DOHH2 (cell line): ENCODE results near the gene ROR1.

Source experiments
- H3F3A ChIP-seq: fragments of 200-600 bp; sonication (generic), shearing (Covaris generic); 2 replicates; pipeline ENCODE4 v1.6.0; 2016; ENCODE audit warnings: antibody characterized with exemption, mild to moderate bottlenecking; ENCODE audit not compliant: control insufficient read depth, insufficient read depth
- H3K27ac ChIP-seq: fragments of 200-600 bp; sonication (generic); 2 replicates; pipeline ENCODE4 v1.5.1; 2014; ENCODE audit warnings: low read depth, mild to moderate bottlenecking, low read length, moderate library complexity
- H3K27me3 ChIP-seq: fragments of 200-600 bp; sonication (generic); 2 replicates; pipeline ENCODE4 v1.6.1; 2014; ENCODE audit warnings: mild to moderate bottlenecking, low read length, mixed read lengths; ENCODE audit not compliant: control insufficient read depth
- H3K36me3 ChIP-seq: fragments of 200-600 bp; sonication (generic); 2 replicates; pipeline ENCODE4 v1.6.1; 2014; ENCODE audit warnings: mild to moderate bottlenecking, low read length, moderate library complexity, mixed read lengths; ENCODE audit not compliant: control insufficient read depth
- H3K4me1 ChIP-seq: fragments of 200-600 bp; sonication (generic); 2 replicates; pipeline ENCODE4 v1.6.1; 2014; ENCODE audit warnings: mild to moderate bottlenecking, low read length, mixed read lengths; ENCODE audit not compliant: control insufficient read depth
- H3K4me2 ChIP-seq: fragments of 200-600 bp; sonication (generic); 2 replicates; pipeline ENCODE4 v1.6.0; 2014; ENCODE audit warnings: mild to moderate bottlenecking, low read length, moderate library complexity
- H3K4me3 ChIP-seq: fragments of 200-600 bp; sonication (generic); 2 replicates; pipeline ENCODE4 v1.5.1; 2014; ENCODE audit warnings: mild to moderate bottlenecking, low read length, mixed read lengths
- H3K79me2 ChIP-seq: fragments of 200-600 bp; sonication (generic); 2 replicates; pipeline ENCODE4 v1.6.1; 2014; ENCODE audit warnings: mild to moderate bottlenecking, low read length, mixed read lengths; ENCODE audit not compliant: control insufficient read depth
- H3K9me2 ChIP-seq: fragments of 200-600 bp; sonication (generic); replicated peaks from 2 replicates; pipeline ENCODE4 v1.6.1; 2014; ENCODE audit warnings: mild to moderate bottlenecking, low read length, mixed read lengths; ENCODE audit not compliant: control insufficient read depth
- H3K9me3 ChIP-seq: fragments of 200-600 bp; sonication (generic); 2 replicates; pipeline ENCODE4 v1.6.1; 2014; ENCODE audit warnings: antibody characterized with exemption, low read length, mixed read lengths; ENCODE audit not compliant: control insufficient read depth, insufficient read depth
- H4K20me1 ChIP-seq: fragments of 200-600 bp; sonication (generic); 2 replicates; pipeline ENCODE4 v1.6.0; 2014; ENCODE audit warnings: low read depth, mild to moderate bottlenecking, antibody characterized with exemption, low read length, moderate library complexity; ENCODE audit not compliant: control insufficient read depth, insufficient read depth
- CTCF ChIP-seq: fragments of 200-600 bp; sonication (generic); IDR thresholded peaks from one replicate; pipeline ENCODE4 v1.5.1; 2014; ENCODE audit warnings: antibody characterized with exemption, mild to moderate bottlenecking, low read depth, low read length; ENCODE audit not compliant: poor library complexity, severe bottlenecking
- EZH2phosphoT487 ChIP-seq: fragments of 200-600 bp; sonication (generic); IDR thresholded peaks from 2 replicates; pipeline ENCODE4 v1.6.1; 2017; ENCODE audit warnings: borderline replicate concordance, mild to moderate bottlenecking, antibody characterized with exemption, low read length, moderate library complexity, mixed read lengths

ROR1 gene

GRCh38 chr1:64062941-64063581 is 289.2 kb downstream of the ROR1 start:
- no peak overlapping the region for H3K4me3 ChIP-seq
- H3K36me3 ChIP-seq: no peaks in the 10 kb centered on the region
- no peaks in the 10 kb centered on the region; the same call in 1 of the 2 replicates for H3K27me3 ChIP-seq
- no peaks in the 10 kb centered on the region for H3K79me2 ChIP-seq
- no peak overlapping the region for H3K4me2 ChIP-seq
- H3F3A ChIP-seq: no peaks in the 10 kb centered on the region
- no peaks in the 10 kb centered on the region for H4K20me1 ChIP-seq
- H3K27ac ChIP-seq: no peak overlapping the region
- no peaks in the 10 kb centered on the region for H3K9me2 ChIP-seq
- H3K4me1 ChIP-seq: no peaks in the 10 kb centered on the region
- TF ChIP-seq EZH2phosphoT487: no peak
- no peak for TF ChIP-seq CTCF
- H3K9me3 ChIP-seq: no peaks in the 10 kb centered on the region

GRCh38 chr1:64065571-64065970 is 291.8 kb downstream of the ROR1 start:
- H3K4me1 ChIP-seq: no peaks in the 10 kb centered on the region
- TF ChIP-seq CTCF: no peak
- no peak for TF ChIP-seq EZH2phosphoT487
- H3K27ac ChIP-seq: no peak overlapping the region
- no peaks in the 10 kb centered on the region for H3K9me2 ChIP-seq
- H3K79me2 ChIP-seq: no peaks in the 10 kb centered on the region
- no peak overlapping the region for H3K4me3 ChIP-seq
- no peaks in the 10 kb centered on the region; the same call in 1 of the 2 replicates for H3K27me3 ChIP-seq
- H3K36me3 ChIP-seq: no peaks in the 10 kb centered on the region
- no peaks in the 10 kb centered on the region for H3F3A ChIP-seq
- H4K20me1 ChIP-seq: no peaks in the 10 kb centered on the region
- H3K4me2 ChIP-seq: no peak overlapping the region
- no peaks in the 10 kb centered on the region for H3K9me3 ChIP-seq

GRCh38 chr1:64072089-64072793 is 298.4 kb downstream of the ROR1 start:
- no peaks in the 10 kb centered on the region for H3K9me2 ChIP-seq
- no peaks in the 10 kb centered on the region for H3K9me3 ChIP-seq
- H3F3A ChIP-seq: no peaks in the 10 kb centered on the region
- no peaks in the 10 kb centered on the region for H3K27me3 ChIP-seq
- H3K4me2 ChIP-seq: no peak overlapping the region
- H3K36me3 ChIP-seq: no peaks in the 10 kb centered on the region
- no peak overlapping the region for H3K27ac ChIP-seq
- H3K4me1 ChIP-seq: no peaks in the 10 kb centered on the region
- TF ChIP-seq EZH2phosphoT487 (no peak), CTCF (no peak)
- no peak overlapping the region for H3K4me3 ChIP-seq
- no peaks in the 10 kb centered on the region for H4K20me1 ChIP-seq
- H3K79me2 ChIP-seq: no peaks in the 10 kb centered on the region
